HepG2 (cell line): ENCODE results near the gene CCDC117. TPM values are rescaled to one million over a fixed set of nuclear protein-coding genes. Genes with fewer than 3 reads are reported as not detected.
A peak's percentile ranks its signal among the peaks of the same experiment; 100 is the strongest.

Source experiments
- AGO2 ChIP-seq: fragments of 200-400 bp; formaldehyde crosslinking; optimal IDR thresholded peaks from 2 replicates; pipeline ENCODE3; 2017; ENCODE audit warnings: mild to moderate bottlenecking, low read depth, low read length, moderate library complexity
- FLYWCH1 ChIP-seq: sonication (generic); formaldehyde crosslinking; IDR thresholded peaks from 2 replicates; pipeline ENCODE4 v1.8.1; 2023; ENCODE audit warnings: mild to moderate bottlenecking, missing genetic modification reagents
- FOXA1 ChIP-seq, 2 experiments: fragments of 450-650 bp in 1 of 2; sonication (generic) in 1 of 2; formaldehyde crosslinking in 1 of 2; IDR thresholded peaks; 2 replicates each; pipeline versions ENCODE4 v1.4.0 to v1.6.1; 2016 to 2020; ENCODE audit warnings: missing genetic modification reagents in 1 of 2
- FUBP1 ChIP-seq: sonication (generic); formaldehyde crosslinking; IDR thresholded peaks from 2 replicates; pipeline ENCODE4 v1.5.1; 2020; ENCODE audit warnings: missing genetic modification reagents, mild to moderate bottlenecking, borderline replicate concordance
- HNRNPLL ChIP-seq: fragments of 200-400 bp; formaldehyde crosslinking; IDR thresholded peaks from 2 replicates; pipeline ENCODE4 v1.6.1; 2017; ENCODE audit warnings: mild to moderate bottlenecking, low read depth, low read length; ENCODE audit not compliant: poor library complexity, severe bottlenecking
- JUNB ChIP-seq: sonication (generic); formaldehyde crosslinking; IDR thresholded peaks from 2 replicates; pipeline ENCODE4 v1.8.0; 2022; ENCODE audit warnings: missing genetic modification reagents, mild to moderate bottlenecking, borderline replicate concordance
- KIAA2018 ChIP-seq: sonication (generic); formaldehyde crosslinking; IDR thresholded peaks from 2 replicates; pipeline ENCODE4 v1.5.0; 2020; ENCODE audit warnings: mild to moderate bottlenecking, missing genetic modification reagents, borderline replicate concordance
- RFX5 ChIP-seq: IDR thresholded peaks from 2 replicates; pipeline ENCODE4 v1.6.1; 2011; ENCODE audit warnings: low read depth, low read length, improper control_type of control experiment
- SETDB1 ChIP-seq: sonication (generic); formaldehyde crosslinking; IDR thresholded peaks from 2 replicates; pipeline ENCODE4 v1.5.1; 2020; ENCODE audit warnings: missing genetic modification reagents, mild to moderate bottlenecking, borderline replicate concordance
- STAT5B ChIP-seq: sonication (generic); formaldehyde crosslinking; IDR thresholded peaks from 2 replicates; pipeline ENCODE4 v1.4.0; 2020; ENCODE audit warnings: missing genetic modification reagents
- TCF12 ChIP-seq, 2 experiments: fragments of 450-650 bp in 1 of 2; sonication (generic) in 1 of 2; formaldehyde crosslinking in 1 of 2; IDR thresholded peaks; 2 replicates each; pipeline versions ENCODE4 v1.6.1 to v1.8.0; 2017 to 2022; ENCODE audit warnings: antibody characterized with exemption in 1 of 2, mild to moderate bottlenecking in 1 of 2, missing genetic modification reagents in 1 of 2, moderate library complexity in 1 of 2
- TCF7L2 ChIP-seq: IDR thresholded peaks from 2 replicates; pipeline ENCODE4 v1.6.1; 2011; ENCODE audit warnings: mild to moderate bottlenecking, low read depth, low read length, moderate library complexity
- ZIK1 ChIP-seq: sonication (generic); formaldehyde crosslinking; IDR thresholded peaks from 2 replicates; pipeline ENCODE4 v1.5.0; 2020; ENCODE audit warnings: mild to moderate bottlenecking, low read depth, missing genetic modification reagents, borderline replicate concordance
- ZNF124 ChIP-seq: sonication (generic); formaldehyde crosslinking; IDR thresholded peaks from 2 replicates; pipeline ENCODE4 v1.4.0; 2020; ENCODE audit warnings: missing genetic modification reagents
- ZNF503 ChIP-seq: sonication (generic); formaldehyde crosslinking; IDR thresholded peaks from 2 replicates; pipeline ENCODE4 v1.4.0; 2020; ENCODE audit warnings: missing genetic modification reagents
- ZNF550 ChIP-seq: sonication (generic); formaldehyde crosslinking; IDR thresholded peaks from 2 replicates; pipeline ENCODE4 v1.4.0; 2020; ENCODE audit warnings: mild to moderate bottlenecking, missing genetic modification reagents, borderline replicate concordance
- polyA plus RNA-seq, 8 experiments: library from polyadenylated mRNA; depleted of rRNA in 3 of 8; stranded (reverse) in 7 of 8; unstranded in 1 of 8; fragments of >200 nt; fragmentation: Illumina TruSeq in 4 of 8; extraction: Trizol in 4 of 8; gene quantifications; 2 replicates each; pipeline versions ENCODE4 v1.2.1 to v1.2.3, GENCODE V29; 2011 to 2016; ENCODE audit warnings: low read depth in 4 of 8, missing spikeins in 1 of 8, mixed read lengths in 1 of 8; ENCODE audit not compliant: insufficient read depth in 1 of 8
- total RNA-seq, 5 experiments: library from RNA; depleted of rRNA; stranded (reverse); fragments of >200 nt; fragmentation: Illumina TruSeq; extraction: Trizol; gene quantifications; 2 replicates each; pipeline ENCODE4 v1.2.3, GENCODE V29; 2016; ENCODE audit warnings: low read depth in 1 of 5

Gene CCDC117
- total and polyA plus RNA-seq, 2 of the 13 experiments (the other 11 are each of a cell fraction or from before 2014, with no cell fraction given), result 12.6 to 34.2 TPM

- TF ChIP-seq ZNF550 (CRISPR knock-in tag) (no peak), SETDB1 (CRISPR knock-in tag) (no peak), JUNB (CRISPR knock-in tag) (0 out of 2 replicates have a peak, but pooled peaks have one; percentile 33), TCF12 (IDR thresholded peaks at IDR 0.05) (no peak), TCF12 (CRISPR knock-in tag; IDR thresholded peaks at IDR 0.05) (no peak), TCF7L2 (no peak), ZIK1 (CRISPR knock-in tag) (no peak), ZNF503 (no peak), RFX5 (no peak), ZNF124 (CRISPR knock-in tag) (no peak), HNRNPLL (no peak), FUBP1 (CRISPR knock-in tag) (no peak), AGO2 (peak; percentile 80), STAT5B (no peak), FOXA1 (IDR thresholded peaks at IDR 0.05) (no peak), FOXA1 (CRISPR knock-in tag; IDR thresholded peaks at IDR 0.05) (no peak), KIAA2018 (CRISPR knock-in tag) (no peak), FLYWCH1 (CRISPR knock-in tag) (no peak)
Measured at GRCh38 chr22:28798810-28799605, 26.5 kb downstream of the CCDC117 start (continued).
